ENCODE measurements around the gene ASB4. TPM values are rescaled to one million over a fixed set of nuclear protein-coding genes. Genes with fewer than 3 reads are reported as not detected.

Gene ASB4
- total and polyA plus RNA-seq, 11 donors = 0.18 to 11.5 (median 3.1) TPM

DNA sequence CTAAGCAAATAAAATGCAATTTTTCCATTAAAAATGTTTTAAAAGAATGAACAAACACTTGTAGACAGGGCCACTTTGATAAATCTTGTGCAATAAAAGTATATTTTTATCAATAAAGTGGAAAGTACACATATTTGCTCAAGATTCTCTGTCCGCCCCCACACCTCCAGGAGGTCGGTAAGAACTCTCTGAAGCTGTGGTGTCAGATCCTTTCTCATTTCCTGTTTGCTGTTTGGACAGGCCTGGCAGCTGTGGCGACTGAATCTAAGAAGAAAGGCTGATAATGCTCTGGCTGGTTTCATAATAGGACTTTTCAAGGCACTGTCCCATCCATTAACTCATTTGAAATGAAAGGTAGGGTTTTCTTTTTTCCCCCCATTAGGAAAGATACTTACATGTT is 15.3 kb upstream of the ASB4 start:
- ATAC-seq (peak in 2 of 4 donors; percentile 47 to 58), DNase-seq (no peak)
- intact Hi-C loops (cut with DNase I) = loop anchor here in 9 of 10 donors (5.0 to 10.0 kb wide), 8 partner anchors 33 to 1176 kb away; partner anchors contain the start of gene PON2 (in 1 of the 9)
- TF ChIP-seq, protein P1, sequence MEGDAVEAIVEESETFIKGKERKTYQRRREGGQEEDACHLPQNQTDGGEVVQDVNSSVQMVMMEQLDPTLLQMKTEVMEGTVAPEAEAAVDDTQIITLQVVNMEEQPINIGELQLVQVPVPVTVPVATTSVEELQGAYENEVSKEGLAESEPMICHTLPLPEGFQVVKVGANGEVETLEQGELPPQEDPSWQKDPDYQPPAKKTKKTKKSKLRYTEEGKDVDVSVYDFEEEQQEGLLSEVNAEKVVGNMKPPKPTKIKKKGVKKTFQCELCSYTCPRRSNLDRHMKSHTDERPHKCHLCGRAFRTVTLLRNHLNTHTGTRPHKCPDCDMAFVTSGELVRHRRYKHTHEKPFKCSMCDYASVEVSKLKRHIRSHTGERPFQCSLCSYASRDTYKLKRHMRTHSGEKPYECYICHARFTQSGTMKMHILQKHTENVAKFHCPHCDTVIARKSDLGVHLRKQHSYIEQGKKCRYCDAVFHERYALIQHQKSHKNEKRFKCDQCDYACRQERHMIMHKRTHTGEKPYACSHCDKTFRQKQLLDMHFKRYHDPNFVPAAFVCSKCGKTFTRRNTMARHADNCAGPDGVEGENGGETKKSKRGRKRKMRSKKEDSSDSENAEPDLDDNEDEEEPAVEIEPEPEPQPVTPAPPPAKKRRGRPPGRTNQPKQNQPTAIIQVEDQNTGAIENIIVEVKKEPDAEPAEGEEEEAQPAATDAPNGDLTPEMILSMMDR (IDR thresholded peaks at IDR 0.05) = no peak
- no peak for TF ChIP-seq POLR2A (IDR thresholded peaks at IDR 0.05)
- WGBS, 4 donors = 39 to 57% (median 42%) methylated on average over 3 of the region's 3 CpGs
- Histone ChIP-seq H3K9me3 (no peaks in the 10 kb centered on the region), H3K4me3 (no peak overlapping the region), H3K4me1 (peaks cover 0 to 13% (median 0%) of the 10 kb centered on the region in 12 donors), H3K27ac (no peak overlapping the region), H3K36me3 (no peaks in the 10 kb centered on the region), H3K27me3 (no peaks in the 10 kb centered on the region)

DNA sequence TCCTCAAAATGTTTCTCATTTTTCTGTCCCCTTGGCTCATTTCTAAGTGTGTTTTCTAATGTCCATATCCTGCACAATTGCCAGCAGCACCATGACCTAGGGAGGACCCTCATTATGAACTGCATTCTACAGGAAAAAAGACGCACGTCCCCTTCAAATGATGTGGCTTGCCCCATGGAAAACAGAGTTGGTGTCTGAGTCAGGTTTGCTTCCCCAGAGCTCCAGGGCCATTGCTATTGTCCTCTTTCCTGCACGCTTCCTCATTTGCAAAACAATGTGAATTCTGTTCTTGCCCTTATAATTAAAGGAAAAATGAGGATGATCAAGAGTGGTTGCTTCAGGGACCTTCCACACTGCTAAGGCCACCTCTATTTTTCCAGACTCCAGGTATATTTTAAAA is 14.7 kb upstream of the ASB4 start:
- ATAC-seq (no peak), DNase-seq (no peak)
- H3K4me1 ChIP-seq = peaks cover 0 to 13% (median 0%) of the 10 kb centered on the region in 12 donors
- H3K36me3 ChIP-seq = no peaks in the 10 kb centered on the region
- WGBS, 4 donors = 69 to 85% (median 74%) methylated on average over 3 of the region's 3 CpGs
- H3K27me3 ChIP-seq = no peaks in the 10 kb centered on the region
- H3K9me3 ChIP-seq = no peaks in the 10 kb centered on the region
- H3K4me3 ChIP-seq = no peak overlapping the region
- no peak overlapping the region for H3K27ac ChIP-seq
- no peak for TF ChIP-seq POLR2A (IDR thresholded peaks at IDR 0.05)
- TF ChIP-seq, protein P1 (IDR thresholded peaks at IDR 0.05) = no peak
- intact Hi-C loops (cut with DNase I) = loop anchor here in 9 of 10 donors (5.0 to 10.0 kb wide), 8 partner anchors 34 to 1176 kb away; partner anchors contain the start of gene PON2 (in 1 of the 9)

DNA sequence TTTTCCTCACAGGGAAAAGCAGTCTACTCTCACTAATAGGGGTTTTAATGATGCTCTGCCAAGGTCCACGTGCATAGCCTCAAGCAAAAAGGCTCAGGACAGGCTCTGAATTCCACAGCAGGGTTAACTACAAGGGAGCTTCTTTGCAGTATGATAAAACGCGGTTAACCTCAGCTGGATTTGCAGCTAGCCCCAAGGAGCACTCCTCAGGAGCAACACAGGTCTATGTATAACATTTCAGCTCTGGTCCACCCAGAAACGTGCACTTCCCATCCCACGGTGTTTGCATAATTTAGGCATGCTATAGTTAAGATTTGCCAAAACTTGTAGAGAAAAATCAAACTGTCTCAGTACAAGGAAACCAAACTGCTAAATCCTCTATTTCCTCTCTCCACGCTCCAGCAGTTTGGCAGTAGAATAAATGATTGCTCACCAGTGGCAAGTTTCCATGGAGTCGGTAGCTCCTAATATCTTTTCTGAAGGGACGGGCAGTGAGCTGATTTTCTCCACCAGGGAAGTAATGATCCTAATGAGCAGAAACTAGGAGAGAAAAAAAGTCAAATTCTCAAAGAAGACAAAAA is 13.1 kb upstream of the ASB4 start:
- 51 to 59% (median 56%) methylated on average over 8 of the region's 8 CpGs for WGBS, 4 donors
- Histone ChIP-seq H3K27ac (no peak overlapping the region), H3K27me3 (no peaks in the 10 kb centered on the region), H3K4me1 (peaks cover 0 to 16% (median 0%) of the 10 kb centered on the region in 12 donors), H3K36me3 (no peaks in the 10 kb centered on the region), H3K4me3 (no peak overlapping the region), H3K9me3 (no peaks in the 10 kb centered on the region)
- DNase-seq (no peak), ATAC-seq (peak in 1 of 4 donors; percentile 51)
- TF ChIP-seq POLR2A (IDR thresholded peaks at IDR 0.05) = no peak
- TF ChIP-seq, protein P1 (IDR thresholded peaks at IDR 0.05) = no peak
- intact Hi-C loops (cut with DNase I) = loop anchor here in 9 of 10 donors (5.0 to 10.0 kb wide), 8 partner anchors 35 to 1178 kb away; partner anchors contain the start of gene PON2 (in 1 of the 9)

DNA sequence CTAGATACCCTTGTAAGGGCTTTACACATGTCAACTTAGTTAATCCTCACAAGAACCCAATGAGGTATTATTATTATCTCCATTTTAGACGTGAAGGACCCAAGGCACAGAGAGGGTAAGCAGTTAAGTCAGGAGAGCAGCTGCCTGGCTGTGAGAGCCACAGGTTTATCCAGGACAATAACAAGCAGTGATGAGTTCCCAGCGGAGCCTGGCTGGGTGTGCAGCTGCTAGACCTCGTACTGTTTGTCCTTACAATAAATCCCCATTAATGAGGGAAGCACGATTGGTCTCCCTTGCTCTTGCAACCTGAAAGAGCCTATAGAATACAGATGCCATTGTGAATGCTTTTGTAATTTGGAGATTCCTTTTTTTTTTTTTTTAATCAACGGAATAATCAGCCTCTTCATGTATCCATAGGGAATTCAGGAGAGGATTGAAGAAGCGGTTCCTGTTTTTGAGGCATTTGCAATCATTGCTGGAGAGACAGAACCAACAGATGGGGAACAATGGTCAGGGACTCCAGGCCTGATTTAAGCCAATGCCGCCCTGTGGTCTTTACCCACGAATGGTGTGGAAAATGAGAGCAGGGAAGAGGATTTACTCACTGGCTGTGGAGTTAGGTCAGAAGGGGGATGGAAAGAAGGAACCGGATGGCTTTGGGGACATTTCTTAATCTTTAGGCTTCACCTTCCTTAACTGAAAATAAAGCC is 12.3 kb upstream of the ASB4 start:
- Histone ChIP-seq H3K27me3 (no peaks in the 10 kb centered on the region), H3K4me3 (no peak overlapping the region), H3K4me1 (peaks cover 0 to 16% (median 0%) of the 10 kb centered on the region in 12 donors), H3K9me3 (no peaks in the 10 kb centered on the region), H3K27ac (no peak overlapping the region), H3K36me3 (no peaks in the 10 kb centered on the region)
- DNase-seq (no peak), ATAC-seq (no peak)
- intact Hi-C loops (cut with DNase I) = loop anchor here in 9 of 10 donors (5.0 to 10.0 kb wide), 8 partner anchors 36 to 1179 kb away; partner anchors contain the start of gene PON2 (in 1 of the 9)
- TF ChIP-seq, protein P1 (IDR thresholded peaks at IDR 0.05) = no peak
- TF ChIP-seq POLR2A (IDR thresholded peaks at IDR 0.05) = no peak
- WGBS, 4 donors = 77 to 87% (median 84%) methylated on average over 9 of the region's 9 CpGs

All from heart left ventricle (tissue), 16 donors.